ENCODE measurements around the gene LAMA5.

DNA sequence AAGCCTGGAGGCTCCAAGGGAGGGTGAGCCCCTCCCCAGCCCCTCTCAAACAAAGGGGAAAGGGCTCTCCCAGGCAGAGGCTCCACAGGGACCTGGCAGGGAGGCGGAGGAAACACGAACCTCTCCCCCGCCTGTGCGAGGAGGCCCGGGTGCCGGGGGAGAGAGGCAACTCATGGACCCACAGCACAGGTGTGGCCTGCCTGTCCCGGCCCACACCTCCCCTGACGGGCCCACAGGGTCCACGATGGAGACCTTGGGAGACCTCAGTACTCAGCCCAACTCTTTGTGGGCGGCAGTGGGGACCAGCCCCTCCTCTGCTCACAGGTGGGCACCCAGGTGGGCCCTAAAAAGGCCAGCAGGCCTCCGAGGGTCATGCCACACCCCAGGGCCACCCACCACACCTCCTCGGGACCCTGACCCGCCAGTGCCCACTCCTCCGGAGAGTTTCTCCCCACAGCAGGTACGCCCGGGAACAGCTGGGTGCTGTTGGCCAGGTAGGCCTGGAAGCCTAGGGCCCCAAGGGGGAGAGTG lies 12.2 kb downstream of the LAMA5 start:
- TF ChIP-seq, protein P1, sequence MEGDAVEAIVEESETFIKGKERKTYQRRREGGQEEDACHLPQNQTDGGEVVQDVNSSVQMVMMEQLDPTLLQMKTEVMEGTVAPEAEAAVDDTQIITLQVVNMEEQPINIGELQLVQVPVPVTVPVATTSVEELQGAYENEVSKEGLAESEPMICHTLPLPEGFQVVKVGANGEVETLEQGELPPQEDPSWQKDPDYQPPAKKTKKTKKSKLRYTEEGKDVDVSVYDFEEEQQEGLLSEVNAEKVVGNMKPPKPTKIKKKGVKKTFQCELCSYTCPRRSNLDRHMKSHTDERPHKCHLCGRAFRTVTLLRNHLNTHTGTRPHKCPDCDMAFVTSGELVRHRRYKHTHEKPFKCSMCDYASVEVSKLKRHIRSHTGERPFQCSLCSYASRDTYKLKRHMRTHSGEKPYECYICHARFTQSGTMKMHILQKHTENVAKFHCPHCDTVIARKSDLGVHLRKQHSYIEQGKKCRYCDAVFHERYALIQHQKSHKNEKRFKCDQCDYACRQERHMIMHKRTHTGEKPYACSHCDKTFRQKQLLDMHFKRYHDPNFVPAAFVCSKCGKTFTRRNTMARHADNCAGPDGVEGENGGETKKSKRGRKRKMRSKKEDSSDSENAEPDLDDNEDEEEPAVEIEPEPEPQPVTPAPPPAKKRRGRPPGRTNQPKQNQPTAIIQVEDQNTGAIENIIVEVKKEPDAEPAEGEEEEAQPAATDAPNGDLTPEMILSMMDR (IDR thresholded peaks at IDR 0.05): no peak
- no peak for TF ChIP-seq POLR2A (IDR thresholded peaks at IDR 0.05)
